D721Med (cell line): ENCODE measurements around the gene GNLY.

ENCODE experiments used
- DNase-seq: peaks from one replicate; pipeline ENCODE4 v3.0.0; 2011; ENCODE audit warnings: low spot score; ENCODE audit not compliant: insufficient read length
- FAIRE-seq: peaks from 2 replicates; lab custom pipeline; 2011; peaks lifted over from hg19 to GRCh38; lab: Jason Lieb, UNC
- CTCF ChIP-seq: IDR thresholded peaks from 2 replicates; pipeline ENCODE4 v1.5.1; 2012; ENCODE audit warnings: mild to moderate bottlenecking, control low read depth; ENCODE audit not compliant: insufficient read depth; ENCODE audit errors: missing control alignments

The GNLY gene

GRCh38 chr2:85705680-85706039 lies 11.5 kb downstream of the GNLY start:
- DNase-seq, result no peak
- no peak for TF ChIP-seq CTCF

GRCh38 chr2:85706063-85706462 lies 11.9 kb downstream of the GNLY start:
- FAIRE-seq (no peak), DNase-seq (no peak)

More at GRCh38 chr2:85705680-85706039, 11.5 kb downstream of the GNLY start:
- no peak for FAIRE-seq

GRCh38 chr2:85706599-85707296 lies 12.6 kb downstream of the GNLY start:
- TF ChIP-seq CTCF, result no peak
- FAIRE-seq (no peak), DNase-seq (no peak)

More at GRCh38 chr2:85706063-85706462, 11.9 kb downstream of the GNLY start:
- TF ChIP-seq CTCF, result no peak

- peak; percentile 87 for FAIRE-seq
- TF ChIP-seq CTCF, result peak; percentile 83
Observed at GRCh38 chr2:85707304-85707703, 13.1 kb downstream of the GNLY start.

GRCh38 chr2:85708641-85709040 lies 14.5 kb downstream of the GNLY start:
- TF ChIP-seq CTCF, result no peak
- no peak for DNase-seq
- FAIRE-seq, result no peak

More at GRCh38 chr2:85707304-85707703, 13.1 kb downstream of the GNLY start:
- peak; percentile 46 for DNase-seq

- DNase-seq (no peak), FAIRE-seq (no peak)
- no peak for TF ChIP-seq CTCF
Observed at GRCh38 chr2:85709401-85709811, 15.2 kb downstream of the GNLY start.
